Fibroblast of the conjunctiva (primary cell): ENCODE results near the gene EXD3.

Experiments
- DNase-seq: peaks from one replicate; pipeline ENCODE4 v3.0.0-alpha.2; 2010; ENCODE audit warnings: low read depth

The EXD3 gene

DNA sequence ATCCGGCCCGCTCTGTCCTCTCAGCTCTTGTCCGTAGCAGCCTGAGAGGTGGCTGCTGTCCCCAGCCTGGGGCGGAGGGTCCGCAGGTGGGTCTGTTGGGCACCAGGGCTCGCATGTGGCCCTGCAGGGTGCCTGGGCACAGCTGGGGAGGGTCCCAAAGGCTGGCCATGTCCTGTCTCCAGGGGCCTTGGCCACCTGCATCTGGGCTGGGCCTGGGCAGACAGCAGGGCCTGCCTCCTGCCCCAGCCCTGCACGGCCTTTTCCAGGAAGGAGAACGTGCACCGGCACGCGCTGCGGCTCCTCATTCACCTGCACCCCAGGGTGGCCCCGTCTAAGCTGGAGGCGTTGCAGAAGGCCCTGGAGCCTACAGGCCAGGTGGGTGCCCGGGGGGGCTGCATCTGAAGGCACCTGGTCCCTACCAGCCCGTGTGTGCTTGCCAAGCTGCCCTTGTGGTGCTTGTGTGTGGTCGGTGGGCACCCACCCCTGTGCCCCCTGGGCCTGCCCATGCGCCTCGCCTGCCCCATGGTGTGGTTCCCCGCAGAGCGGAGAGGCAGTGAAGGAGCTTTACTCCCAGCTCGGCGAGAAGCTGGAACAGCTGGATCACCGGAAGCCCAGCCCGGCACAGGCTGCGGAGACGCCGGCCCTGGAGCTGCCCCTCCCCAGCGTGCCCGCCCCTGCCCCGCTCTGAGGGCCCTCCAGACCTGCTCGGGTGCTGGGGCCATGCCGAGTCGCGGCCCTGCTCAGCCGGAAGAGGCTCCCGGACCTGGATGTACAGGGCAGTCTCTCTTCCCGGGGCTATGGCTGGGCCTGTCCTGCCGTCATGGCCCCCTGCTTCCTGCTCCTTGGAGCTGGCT is 150.5 kb downstream of the EXD3 start:
- DNase-seq: no peak

- no peak for DNase-seq
Observed at GRCh38 chr9:137271696-137272076, 151.3 kb downstream of the EXD3 start.

DNA sequence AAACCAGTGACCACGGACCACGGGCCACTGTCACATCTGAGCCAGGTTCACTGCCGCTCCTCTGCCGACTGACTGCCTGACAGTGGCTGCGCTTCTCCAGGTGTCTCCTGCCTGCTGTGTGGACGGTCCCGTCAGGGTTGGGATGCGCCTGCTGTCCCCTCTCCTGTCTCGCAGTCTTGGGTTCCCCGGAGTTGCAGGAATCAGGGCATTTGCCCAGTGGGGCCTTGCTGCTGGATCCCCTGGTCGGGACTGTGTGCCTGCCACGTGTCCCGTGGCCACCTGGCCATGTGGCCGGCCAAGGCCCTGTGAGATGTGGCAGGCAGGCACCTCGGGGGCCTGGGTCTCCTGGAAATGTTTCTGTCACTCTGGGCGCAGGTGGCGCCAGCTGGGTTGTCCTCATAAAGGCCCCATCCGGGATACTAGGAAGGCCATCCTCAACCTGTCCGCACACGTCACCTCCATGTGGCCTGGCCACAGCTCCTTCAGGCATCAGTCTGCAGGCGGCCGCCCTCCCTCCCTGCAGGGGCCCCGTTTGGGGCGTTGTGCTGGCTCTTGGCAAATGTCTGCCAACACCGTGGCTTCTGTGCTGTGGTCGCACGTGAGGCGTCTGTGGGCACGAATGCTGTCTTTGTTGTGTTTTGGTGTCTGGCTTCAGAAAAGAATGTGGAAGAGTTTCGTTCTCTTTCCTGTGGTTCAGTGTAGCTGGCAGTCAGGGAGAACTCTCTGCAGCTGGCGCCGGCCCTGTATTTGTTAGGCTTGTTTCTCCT is 151.8 kb downstream of the EXD3 start:
- DNase-seq: no peak

DNA sequence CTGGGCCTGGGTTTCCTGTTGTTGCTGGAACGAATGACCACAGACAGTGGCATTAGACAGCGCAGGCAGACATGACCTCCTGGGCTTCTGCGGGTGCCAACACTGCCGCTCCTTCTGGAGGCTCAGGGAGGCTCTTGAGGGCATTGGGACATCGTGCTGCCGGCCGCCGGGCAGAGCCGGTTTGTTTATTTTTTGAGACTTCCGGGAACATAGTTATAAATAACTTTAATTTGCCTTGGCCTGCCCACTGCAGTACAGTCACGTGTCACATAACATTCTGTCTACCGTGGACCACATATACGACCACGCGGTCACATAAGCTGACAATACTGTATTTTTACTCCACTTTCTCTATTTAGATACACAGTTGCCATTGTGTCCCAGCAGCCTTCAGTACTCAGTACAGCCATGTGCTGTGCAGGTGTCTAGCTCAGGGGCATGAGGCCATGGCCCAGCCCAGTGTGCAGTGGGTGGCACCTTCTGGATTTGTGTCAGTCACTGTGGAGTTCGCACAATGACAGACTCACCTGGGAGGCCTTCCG is 153.7 kb downstream of the EXD3 start:
- DNase-seq: no peak

DNA sequence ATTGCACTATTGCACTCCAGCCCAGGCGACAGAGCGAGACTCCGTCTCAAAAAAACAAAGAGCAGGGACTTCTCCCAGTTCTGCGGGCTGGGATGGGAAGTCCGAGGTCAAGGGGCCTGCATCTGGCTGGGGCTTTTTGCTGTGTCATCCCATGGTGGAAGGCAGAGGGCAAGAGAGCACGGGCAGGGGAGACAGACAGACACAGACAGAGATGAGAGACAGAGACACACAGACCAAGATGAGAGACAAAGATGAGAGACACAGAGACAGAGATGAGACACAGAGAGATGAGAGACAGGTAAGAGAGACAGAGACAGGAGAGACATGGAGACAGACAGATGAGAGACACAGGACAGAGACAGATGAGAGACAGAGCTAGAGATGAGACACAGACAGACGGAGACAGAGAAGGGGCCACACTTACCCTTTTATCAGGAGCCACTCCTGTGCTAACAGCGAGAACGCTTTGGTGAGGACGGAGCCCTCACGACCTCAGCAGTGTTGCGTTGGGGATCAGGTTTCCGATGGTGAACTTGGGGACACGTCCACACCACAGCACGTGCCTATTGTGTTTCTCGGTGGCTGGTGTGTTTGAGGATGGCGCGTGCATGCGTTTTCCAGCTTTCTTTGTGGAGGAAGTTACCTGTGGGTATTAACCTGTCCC is 154.3 kb downstream of the EXD3 start:
- DNase-seq: no peak

DNA sequence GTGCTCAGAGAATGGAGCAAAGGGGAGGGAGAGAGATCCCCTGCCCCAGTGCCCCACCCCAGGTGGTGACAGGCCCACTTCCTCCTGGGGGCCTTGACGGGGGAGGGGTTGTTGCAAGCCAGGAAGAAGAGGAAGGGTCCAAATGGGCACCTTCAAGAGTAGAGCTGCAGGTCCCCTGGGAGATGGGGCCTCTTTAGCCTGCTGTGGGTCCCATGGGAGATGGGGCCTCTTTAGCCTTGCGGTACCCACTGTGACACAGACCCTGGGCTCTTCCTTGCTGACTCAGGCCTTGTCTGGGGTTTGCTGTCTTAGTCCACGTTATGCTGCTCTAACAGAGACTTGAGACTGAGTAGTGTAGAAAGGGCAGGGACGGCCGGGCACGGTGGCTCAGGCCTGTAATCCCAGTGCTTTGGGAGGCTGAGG is 155.0 kb downstream of the EXD3 start:
- no peak for DNase-seq

GRCh38 chr9:137266585-137267453 is 156.1 kb downstream of the EXD3 start:
- no peak for DNase-seq

- no peak for DNase-seq
Observed at GRCh38 chr9:137266162-137266527, 156.8 kb downstream of the EXD3 start.

DNA sequence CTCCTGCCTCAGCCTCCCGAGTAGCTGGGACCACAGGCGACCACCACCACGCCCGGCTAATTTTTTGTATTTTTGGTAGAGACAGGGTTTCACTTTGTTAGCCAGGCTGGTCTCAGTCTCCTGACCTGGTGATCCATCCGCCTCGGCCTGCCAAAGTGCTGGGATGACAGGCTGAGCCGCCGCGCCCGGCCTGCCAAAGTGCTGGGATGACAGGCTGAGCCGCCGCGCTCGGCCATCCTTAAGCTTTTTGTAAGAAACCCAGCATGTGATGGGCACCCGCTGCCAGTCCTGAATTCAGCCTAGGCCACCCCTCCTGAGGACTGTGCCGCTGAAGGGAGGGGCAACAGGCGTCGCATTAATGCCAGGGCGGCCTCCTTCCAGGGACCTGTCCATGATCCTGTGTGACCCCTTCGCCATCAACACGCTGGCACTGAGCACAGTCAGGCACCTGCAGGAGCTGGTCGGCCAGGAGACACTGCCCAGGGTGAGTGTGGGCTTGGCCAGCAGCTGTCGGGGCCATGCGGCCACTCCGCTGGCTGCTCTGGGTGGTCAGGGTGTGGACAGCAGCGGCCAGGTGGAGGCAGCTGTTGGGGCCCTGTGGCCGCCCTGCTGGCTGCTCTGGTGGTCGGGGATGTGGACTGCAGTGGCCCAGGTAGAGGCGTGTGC is 157.3 kb downstream of the EXD3 start:
- DNase-seq: no peak

- no peak for DNase-seq
Observed at GRCh38 chr9:137264067-137264466, 158.9 kb downstream of the EXD3 start.

DNA sequence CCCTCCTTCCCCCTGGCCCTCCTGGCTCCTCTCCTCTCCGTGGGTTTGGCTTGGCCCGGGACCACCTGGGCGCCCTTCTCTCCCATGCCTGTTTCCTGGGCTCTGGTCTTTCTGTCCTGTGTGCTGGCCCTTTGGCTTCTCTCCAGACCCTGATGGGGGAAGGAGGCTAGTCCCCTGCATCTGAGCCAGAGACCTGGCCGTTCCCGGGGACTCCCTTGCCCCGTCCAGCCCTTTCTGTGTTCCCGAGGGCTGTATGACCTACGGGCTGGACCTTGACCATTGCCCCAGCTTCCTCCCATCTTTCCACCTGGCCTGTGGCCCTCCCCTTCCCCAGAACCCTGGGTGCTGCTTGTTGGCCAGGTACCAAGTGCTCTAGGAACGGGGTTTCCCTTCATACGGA is 159.5 kb downstream of the EXD3 start:
- DNase-seq: no peak

- no peak for DNase-seq
Observed at GRCh38 chr9:137262909-137263285, 160.1 kb downstream of the EXD3 start.

DNA sequence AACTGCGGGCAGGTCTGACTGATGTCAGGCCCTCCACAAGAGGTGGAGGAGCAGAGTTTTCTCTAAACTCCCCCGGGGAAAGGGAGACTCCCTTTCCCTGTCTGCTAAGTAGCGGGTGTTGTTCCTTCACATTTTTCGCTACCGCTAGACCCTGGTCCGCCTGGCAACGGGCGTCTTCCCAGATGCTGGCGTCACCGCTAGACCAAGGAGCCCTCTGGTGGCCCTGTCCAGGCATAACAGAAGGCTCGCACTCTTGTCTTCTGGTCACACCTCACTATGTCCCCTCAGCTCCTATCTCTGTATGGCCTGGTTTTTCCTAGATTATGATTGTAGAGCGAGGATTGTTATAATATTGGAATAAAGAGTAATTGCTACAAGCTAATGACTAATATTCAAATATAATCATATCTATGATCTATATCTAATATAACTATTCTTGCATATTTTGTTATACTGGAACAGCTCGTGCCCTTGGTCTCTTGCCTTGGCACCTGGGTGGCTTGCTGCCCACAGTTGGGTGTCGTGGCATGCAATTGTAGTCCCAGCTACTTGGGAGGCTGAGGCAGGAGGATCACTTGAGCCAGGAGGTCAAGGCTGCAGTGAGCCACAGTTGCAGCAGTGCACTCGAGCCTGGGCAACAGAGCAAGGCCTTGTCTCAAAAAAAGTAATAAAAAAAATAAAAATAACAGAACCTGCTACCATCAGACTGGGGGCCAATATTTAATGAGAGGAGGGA is 160.6 kb downstream of the EXD3 start:
- DNase-seq: peak; percentile 18
